Neural progenitor cell (in vitro differentiated cells): Measurements from ENCODE around the gene GCNT2. TPM values are rescaled to one million over a fixed set of nuclear protein-coding genes. Genes with fewer than 3 reads are reported as not detected.
"Not testable (repeated sequence)": the region's sequence is repeated elsewhere in the genome, so short reads cannot be mapped to it uniquely, and the experiment has no call there.

Experiments
- DNase-seq: peaks from one replicate; pipeline ENCODE4 v3.0.0-alpha.2; 2016; ENCODE audit warnings: low spot score
- H2AFZ ChIP-seq: fragments of 200-600 bp; sonication (generic); replicated peaks from 2 replicates; pipeline ENCODE4 v1.6.1; 2016; ENCODE audit warnings: antibody characterized with exemption
- H3F3A ChIP-seq: fragments of 200-600 bp; sonication (generic); 2 replicates; pipeline ENCODE4 v1.6.1; 2016; ENCODE audit warnings: antibody characterized with exemption, low read depth
- H3K27ac ChIP-seq: fragments of 200-600 bp; sonication (generic); 2 replicates; pipeline ENCODE4 v1.5.1; 2016; ENCODE audit warnings: mild to moderate bottlenecking
- H3K27me3 ChIP-seq: fragments of 200-600 bp; sonication (generic); 2 replicates; pipeline ENCODE4 v1.6.1; 2016; ENCODE audit warnings: mild to moderate bottlenecking, moderate library complexity
- H3K36me3 ChIP-seq: fragments of 200-600 bp; sonication (generic); 2 replicates; pipeline ENCODE4 v1.5.1; 2016
- H3K4me1 ChIP-seq: fragments of 200-600 bp; sonication (generic); 2 replicates; pipeline ENCODE4 v1.6.1; 2016; ENCODE audit warnings: mixed run types
- H3K4me2 ChIP-seq: fragments of 200-600 bp; sonication (generic); 2 replicates; pipeline ENCODE4 v1.6.1; 2016
- H3K4me3 ChIP-seq: fragments of 200-600 bp; sonication (generic); 2 replicates; pipeline ENCODE4 v1.5.1; 2016
- H3K79me2 ChIP-seq: fragments of 200-600 bp; sonication (generic); 2 replicates; pipeline ENCODE4 v1.6.1; 2016; ENCODE audit warnings: low read depth
- H3K9ac ChIP-seq: fragments of 200-600 bp; sonication (generic); 2 replicates; pipeline ENCODE4 v1.6.1; 2016
- H3K9me3 ChIP-seq: fragments of 200-600 bp; sonication (generic); 2 replicates; pipeline ENCODE4 v1.5.1; 2016; ENCODE audit warnings: low read depth
- H4K20me1 ChIP-seq: fragments of 200-600 bp; sonication (generic); 2 replicates; pipeline ENCODE4 v1.6.1; 2016; ENCODE audit warnings: low read depth
- H3K27ac Mint-ChIP-seq: 3 replicates; pipeline ENCODE4 v1.8.0; 2021; ENCODE audit warnings: mixed read lengths
- H3K27me3 Mint-ChIP-seq: 2 replicates; pipeline ENCODE4 v1.8.0; 2022; ENCODE audit warnings: low read depth, mild to moderate bottlenecking, inconsistent platforms, moderate library complexity, mixed read lengths; ENCODE audit not compliant: insufficient read depth
- H3K36me3 Mint-ChIP-seq: 3 replicates; pipeline ENCODE4 v1.8.0; 2021; ENCODE audit warnings: mixed read lengths
- H3K4me1 Mint-ChIP-seq: 3 replicates; pipeline ENCODE4 v1.8.0; 2021; ENCODE audit warnings: mixed read lengths
- H3K4me3 Mint-ChIP-seq: 3 replicates; pipeline ENCODE4 v1.8.0; 2021; ENCODE audit warnings: mild to moderate bottlenecking, moderate library complexity, mixed read lengths
- H3K9me3 Mint-ChIP-seq: 3 replicates; pipeline ENCODE4 v1.8.0; 2020; ENCODE audit warnings: mixed read lengths
- CTCF ChIP-seq: fragments of 200-600 bp; sonication (generic); IDR thresholded peaks from 2 replicates; pipeline ENCODE4 v1.5.1; 2017; ENCODE audit warnings: antibody characterized with exemption, mild to moderate bottlenecking
- EZH2 ChIP-seq: fragments of 200-600 bp; sonication (generic); IDR thresholded peaks from 2 replicates; pipeline ENCODE4 v1.6.1; 2017; ENCODE audit warnings: antibody characterized with exemption, mild to moderate bottlenecking, moderate library complexity
- EZH2phosphoT487 ChIP-seq: fragments of 200-600 bp; sonication (generic); IDR thresholded peaks from 2 replicates; pipeline ENCODE4 v1.6.1; 2017; ENCODE audit warnings: antibody characterized with exemption
- total RNA-seq: library from RNA; depleted of rRNA; stranded (reverse); fragments of >200 nt; gene quantifications from 2 replicates; pipeline ENCODE4 v1.2.3, GENCODE V29; 2015; ENCODE audit warnings: low replicate concordance

GCNT2 gene
- total RNA-seq, 1 donor from 2014 or later, result 48.4 TPM

DNA sequence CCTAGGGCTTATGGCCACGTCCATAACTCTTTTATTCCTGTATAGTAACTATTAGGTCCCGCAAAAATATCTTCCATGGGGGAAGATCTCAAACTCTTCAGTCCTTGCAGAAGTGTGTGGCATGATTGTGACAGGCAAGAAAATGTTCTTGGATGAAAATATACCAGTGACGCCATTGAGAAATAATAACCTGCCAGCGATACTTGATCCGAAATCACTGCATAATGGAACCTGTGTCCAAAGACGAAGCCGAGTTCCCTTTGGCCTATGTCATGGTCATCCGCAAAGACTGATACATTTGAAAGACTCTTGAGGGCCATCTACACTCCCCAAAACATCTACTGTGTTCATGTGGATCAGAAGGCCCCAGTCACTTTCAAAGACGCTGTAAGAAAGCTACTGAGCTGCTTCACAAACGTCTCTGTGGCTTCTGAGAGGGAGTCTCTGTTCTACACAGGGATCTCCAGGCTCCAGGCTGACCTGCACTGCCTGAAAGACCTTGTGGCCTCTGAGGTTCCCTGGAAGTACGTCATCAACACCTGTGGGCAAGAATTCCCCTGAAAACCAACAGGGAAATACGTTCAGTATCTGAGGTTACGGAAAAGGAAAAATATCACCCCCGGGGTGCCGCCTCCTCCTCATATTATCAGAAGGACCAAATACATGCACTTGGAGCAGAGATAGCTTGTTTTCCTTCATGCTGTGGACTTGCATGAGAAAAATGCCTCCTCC is 6.9 kb upstream of the GCNT2 start:
- Mint-ChIP-seq H3K4me1 (peaks cover 7% of the 10 kb centered on the region), H3K9me3 (no peaks in the 10 kb centered on the region), H3K27me3 (peaks cover 2% of the 10 kb centered on the region), H3K4me3 (no peak overlapping the region), H3K36me3 (no peaks in the 10 kb centered on the region), H3K27ac (no peak overlapping the region)
- no peak overlapping the region for H3K9ac ChIP-seq
- H3K4me2 ChIP-seq, result no peak overlapping the region
- H3K4me1 ChIP-seq, result peaks cover 9% of the 10 kb centered on the region
- H3K4me3 ChIP-seq, result no peak overlapping the region
- no peaks in the 10 kb centered on the region for H3K79me2 ChIP-seq
- no peak overlapping the region for H3K27ac ChIP-seq
- H3K9me3 ChIP-seq, result no peaks in the 10 kb centered on the region
- H3K27me3 ChIP-seq, result no peaks in the 10 kb centered on the region
- H2AFZ ChIP-seq, result peak overlapping the region; percentile 26
- TF ChIP-seq EZH2 (no peak), CTCF (no peak), EZH2phosphoT487 (no peak)
- no peaks in the 10 kb centered on the region for H4K20me1 ChIP-seq
- DNase-seq, result no peak
- peaks cover 12% of the 10 kb centered on the region for H3F3A ChIP-seq
- no peaks in the 10 kb centered on the region for H3K36me3 ChIP-seq

DNA sequence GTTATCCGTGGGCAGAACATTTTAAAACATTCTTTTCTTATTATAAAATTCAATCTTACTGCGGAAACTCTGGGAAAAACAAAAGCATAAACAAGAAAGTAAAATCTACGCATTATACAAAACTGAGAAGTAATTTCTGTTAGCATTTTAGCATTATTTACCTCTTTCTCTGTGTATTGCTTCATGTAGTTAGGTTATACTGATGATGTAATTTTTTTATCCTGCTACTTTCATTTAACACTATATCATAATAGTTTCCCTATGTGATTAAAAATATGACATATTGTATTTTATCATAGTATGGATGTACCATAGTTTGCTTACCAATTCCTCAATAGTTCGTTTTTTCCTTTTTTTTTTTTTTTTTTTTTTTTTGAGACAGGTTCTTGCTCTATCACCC is 4.2 kb upstream of the GCNT2 start:
- Histone ChIP-seq H3K4me3 (no peak overlapping the region), H3K27me3 (no peaks in the 10 kb centered on the region), H3K4me1 (peaks cover 23% of the 10 kb centered on the region), H3K4me2 (no peak overlapping the region), H4K20me1 (no peaks in the 10 kb centered on the region), H3F3A (peaks cover 32% of the 10 kb centered on the region), H3K36me3 (no peaks in the 10 kb centered on the region), H3K27ac (no peak overlapping the region), H2AFZ (no peak overlapping the region), H3K79me2 (no peaks in the 10 kb centered on the region), H3K9me3 (no peaks in the 10 kb centered on the region), H3K9ac (no peak overlapping the region)
- Mint-ChIP-seq H3K4me3 (no peak overlapping the region), H3K36me3 (no peaks in the 10 kb centered on the region), H3K27ac (no peak overlapping the region), H3K27me3 (peaks cover 3% of the 10 kb centered on the region), H3K4me1 (peaks cover 14% of the 10 kb centered on the region), H3K9me3 (no peaks in the 10 kb centered on the region)
- DNase-seq, result no peak
- TF ChIP-seq EZH2phosphoT487, result no peak
- TF ChIP-seq EZH2, result no peak
- no peak for TF ChIP-seq CTCF

DNA sequence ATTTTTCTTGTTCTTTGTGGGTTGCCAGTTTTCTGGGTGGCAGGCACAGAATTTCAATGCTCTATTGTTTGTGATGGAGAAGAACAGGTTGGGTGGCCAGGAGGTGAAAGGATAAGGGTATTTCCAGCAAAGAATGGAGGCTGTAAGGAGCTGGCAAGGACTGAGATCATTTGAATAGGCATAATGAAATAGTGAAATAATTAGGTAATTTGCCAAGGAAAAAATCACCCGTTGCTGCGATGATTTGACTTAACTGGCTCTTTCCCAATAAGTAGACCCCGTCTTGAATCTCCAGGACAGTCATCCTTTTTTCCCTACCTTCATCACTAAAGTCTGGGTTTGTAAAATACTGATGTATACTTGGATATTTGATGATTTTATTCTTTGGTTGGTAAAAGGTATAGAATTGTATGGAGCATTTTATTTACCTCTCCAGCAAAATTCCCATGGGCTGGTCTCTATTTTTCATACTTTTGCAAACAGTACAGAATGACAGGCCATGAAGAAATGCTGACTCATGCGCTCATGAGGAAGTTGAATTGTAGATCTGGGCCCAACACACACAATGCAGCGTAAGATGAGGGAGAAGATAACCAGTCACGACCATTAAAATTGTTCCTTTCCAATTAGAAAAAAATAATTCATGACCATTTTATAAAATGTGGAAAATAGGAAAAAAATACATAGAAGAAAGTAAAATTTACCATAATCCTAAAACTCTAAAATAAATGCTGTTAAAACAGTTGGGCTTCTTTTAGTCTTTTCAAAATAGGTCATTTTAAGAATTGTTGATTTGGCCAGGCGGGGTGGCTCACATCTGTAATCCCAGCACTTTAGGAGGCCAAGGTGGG is 2.4 kb upstream of the GCNT2 start:
- Histone ChIP-seq H3F3A (peaks cover 49% of the 10 kb centered on the region), H3K4me1 (peaks cover 37% of the 10 kb centered on the region), H3K4me3 (no peak overlapping the region), H3K27me3 (no peaks in the 10 kb centered on the region), H3K9me3 (no peaks in the 10 kb centered on the region), H2AFZ (no peak overlapping the region), H3K79me2 (no peaks in the 10 kb centered on the region), H3K36me3 (no peaks in the 10 kb centered on the region), H3K27ac (no peak overlapping the region), H3K4me2 (no peak overlapping the region), H4K20me1 (no peaks in the 10 kb centered on the region), H3K9ac (no peak overlapping the region)
- H3K27me3 Mint-ChIP-seq, result peaks cover 4% of the 10 kb centered on the region
- no peaks in the 10 kb centered on the region for H3K9me3 Mint-ChIP-seq
- peaks cover 27% of the 10 kb centered on the region for H3K4me1 Mint-ChIP-seq
- H3K27ac Mint-ChIP-seq, result no peak overlapping the region
- no peak overlapping the region for H3K4me3 Mint-ChIP-seq
- no peaks in the 10 kb centered on the region for H3K36me3 Mint-ChIP-seq
- no peak for TF ChIP-seq CTCF
- DNase-seq, result no peak

GRCh38 chr6:10519408-10519697 is 1.8 kb upstream of the GCNT2 start:
- not testable (repeated sequence) for H3K9me3 ChIP-seq, H3K4me3 ChIP-seq, H3K4me3 Mint-ChIP-seq, H3K27me3 Mint-ChIP-seq, H3K9me3 Mint-ChIP-seq, H3K4me2 ChIP-seq, H2AFZ ChIP-seq, H3K79me2 ChIP-seq, H3K27ac ChIP-seq, H3K27ac Mint-ChIP-seq, H3K36me3 ChIP-seq, H3K9ac ChIP-seq, DNase-seq, H4K20me1 ChIP-seq, H3K27me3 ChIP-seq, H3K36me3 Mint-ChIP-seq
- Histone ChIP-seq H3K4me1 (peaks cover 37% of the 10 kb centered on the region), H3F3A (peaks cover 49% of the 10 kb centered on the region)
- H3K4me1 Mint-ChIP-seq, result peaks cover 27% of the 10 kb centered on the region
